ENCODE results near the gene CIDEA.
"Not testable (repeated sequence)": the region's sequence is repeated elsewhere in the genome, so short reads cannot be mapped to it uniquely, and the experiment has no call there.

Gene CIDEA

DNA sequence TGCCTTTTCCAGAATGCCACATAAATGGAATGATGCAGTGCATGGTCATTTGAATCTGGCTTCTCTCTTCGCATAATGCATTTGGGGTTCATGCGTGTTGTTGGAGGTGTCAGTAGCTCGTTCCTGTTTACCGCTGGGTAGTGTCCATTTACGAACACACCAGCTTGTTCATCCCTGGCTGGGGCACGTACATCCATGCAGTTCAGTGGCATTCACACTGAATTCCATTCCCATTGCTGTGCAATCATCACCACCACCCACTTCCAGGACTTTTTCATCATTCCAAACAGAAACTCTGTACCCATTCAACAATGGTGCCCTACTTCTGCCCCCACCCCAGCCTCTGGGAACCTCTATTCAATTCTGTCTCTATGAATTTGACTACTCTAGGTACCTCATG lies 14.7 kb upstream of the CIDEA start:
- no peak for DNase-seq (ENCODE audit: low read depth)

DNA sequence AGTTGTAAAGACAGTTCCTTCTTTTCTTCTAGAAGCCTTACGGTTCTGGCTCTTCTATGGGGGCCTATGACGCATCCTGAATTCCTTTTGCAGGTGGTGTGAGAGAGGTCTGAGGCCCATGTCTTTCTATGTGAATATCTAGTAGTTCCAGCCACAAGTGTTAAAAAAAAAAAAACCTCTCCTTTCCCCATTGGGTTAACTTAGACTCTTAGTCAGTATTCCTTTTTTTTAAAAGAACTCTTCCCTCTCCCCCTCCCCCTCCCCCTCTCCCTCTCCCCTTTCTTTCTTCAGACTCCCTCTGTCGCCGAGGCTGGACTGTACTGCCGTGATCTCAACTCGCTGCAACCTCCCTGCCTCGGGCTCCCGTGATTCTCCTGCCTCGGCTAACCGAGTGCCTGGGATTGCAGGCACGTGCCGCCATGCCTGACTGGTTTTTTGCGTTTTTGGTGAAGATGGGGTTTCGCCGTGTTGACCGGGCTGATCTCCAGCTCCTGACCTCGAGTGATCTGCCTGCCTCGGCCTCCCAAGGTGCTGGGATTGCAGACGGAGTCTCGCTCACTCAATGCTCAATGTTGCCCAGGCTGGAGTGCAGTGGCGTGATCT lies 11.4 kb upstream of the CIDEA start:
- DNase-seq (ENCODE audit: low read depth) = no peak

DNA sequence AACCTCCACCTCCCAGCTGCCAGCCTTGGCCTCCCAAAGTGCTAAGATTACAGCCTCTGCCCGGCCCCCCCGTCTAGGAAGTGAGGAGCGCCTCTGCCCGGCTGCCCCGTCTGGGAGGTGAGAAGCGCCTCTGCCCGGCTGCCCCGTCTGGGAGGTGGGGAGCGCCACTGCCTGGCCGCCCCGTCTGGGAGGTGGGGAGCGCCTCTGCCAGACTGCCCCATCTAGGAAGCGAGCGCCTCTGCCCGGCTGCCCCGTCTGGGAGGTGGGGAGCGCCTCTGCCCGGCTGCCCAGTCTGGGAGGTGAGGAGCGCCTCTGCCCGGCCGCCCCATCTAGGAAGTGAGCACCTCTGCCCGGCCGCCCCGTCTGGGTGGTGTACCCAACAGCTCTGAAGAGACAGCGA lies 10.9 kb upstream of the CIDEA start:
- not testable (repeated sequence) for DNase-seq (ENCODE audit: low read depth)

DNA sequence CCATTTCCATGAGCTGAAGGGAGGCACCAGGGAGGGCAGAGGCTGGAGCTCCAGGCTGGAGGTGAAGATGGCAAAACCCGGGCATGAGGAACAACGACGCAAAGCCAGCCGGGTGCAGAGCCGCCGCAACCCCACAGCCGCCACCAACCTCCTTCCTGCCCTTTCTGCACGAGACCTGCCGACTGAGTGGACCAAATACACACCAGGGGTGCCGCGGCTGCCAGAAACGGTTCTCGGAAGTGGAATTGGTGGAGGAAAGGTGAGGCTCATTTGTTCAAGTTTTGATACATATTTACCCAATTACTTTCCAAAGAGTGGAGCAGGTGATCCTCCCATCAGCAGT lies 8.4 kb upstream of the CIDEA start:
- DNase-seq (ENCODE audit: low read depth) = no peak

DNA sequence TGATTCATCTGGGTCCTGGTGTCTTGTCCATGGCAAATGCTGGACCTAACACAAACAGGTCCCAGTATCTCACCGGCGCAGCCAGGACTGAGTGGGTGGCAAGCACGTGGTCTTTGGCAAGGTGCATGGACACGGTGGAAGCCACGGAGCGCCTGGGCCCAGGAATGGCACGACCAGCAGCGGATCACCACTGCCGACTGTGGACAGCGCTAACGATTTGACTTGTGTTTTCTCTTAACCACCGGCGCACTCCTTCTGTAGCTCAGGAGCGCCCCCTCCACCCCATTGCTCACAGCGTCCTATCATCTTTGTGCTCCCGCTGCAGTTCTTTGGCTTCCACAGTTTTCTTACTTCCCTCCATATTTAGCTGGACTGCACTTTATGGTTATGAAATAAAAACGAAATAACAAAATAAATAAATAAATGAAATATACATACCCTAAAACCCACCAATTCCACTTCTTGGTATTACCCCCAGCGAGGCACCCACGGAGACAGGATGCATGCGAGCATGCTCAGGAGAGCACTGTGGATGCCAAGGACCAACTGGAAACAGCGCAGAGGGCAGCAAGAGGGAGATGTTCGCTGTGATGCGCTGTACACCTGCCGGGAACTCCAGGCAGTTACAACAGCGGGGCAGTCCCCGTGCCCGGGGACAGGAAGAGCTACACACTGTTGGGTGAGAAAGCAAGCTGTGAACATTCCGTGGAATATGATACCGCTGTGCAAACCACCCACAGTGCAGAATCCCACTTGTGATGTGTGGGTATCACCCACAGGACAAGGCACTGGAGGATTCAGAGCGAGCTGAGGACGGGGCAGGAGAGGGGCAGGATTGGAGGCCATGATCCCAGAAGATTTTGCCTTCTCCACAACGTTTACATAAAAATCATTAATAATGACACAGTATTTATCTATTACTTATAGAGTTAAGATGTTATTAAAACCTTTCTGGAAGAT lies 7.0 kb upstream of the CIDEA start:
- no peak for DNase-seq (ENCODE audit: low read depth)

DNA sequence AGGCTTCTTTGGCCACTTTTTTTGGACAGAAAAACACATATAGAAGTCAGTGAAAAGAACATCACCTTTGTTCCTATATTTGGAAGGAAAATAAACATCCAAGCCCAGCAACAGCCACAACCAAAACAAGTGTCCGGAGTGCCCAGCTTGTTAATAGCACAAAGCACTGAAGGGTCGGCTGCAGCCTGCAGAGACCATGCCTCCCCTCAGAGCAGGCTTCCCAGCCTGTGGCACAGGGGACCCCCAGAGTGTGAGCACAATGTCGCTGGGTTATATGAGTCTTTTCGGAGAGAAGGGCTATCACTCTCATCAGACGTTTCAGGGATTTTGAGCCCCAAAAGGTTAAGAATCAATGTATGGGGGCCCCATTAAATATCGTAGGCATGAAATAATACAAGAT lies 6.2 kb upstream of the CIDEA start:
- DNase-seq (ENCODE audit: low read depth) = no peak

DNA sequence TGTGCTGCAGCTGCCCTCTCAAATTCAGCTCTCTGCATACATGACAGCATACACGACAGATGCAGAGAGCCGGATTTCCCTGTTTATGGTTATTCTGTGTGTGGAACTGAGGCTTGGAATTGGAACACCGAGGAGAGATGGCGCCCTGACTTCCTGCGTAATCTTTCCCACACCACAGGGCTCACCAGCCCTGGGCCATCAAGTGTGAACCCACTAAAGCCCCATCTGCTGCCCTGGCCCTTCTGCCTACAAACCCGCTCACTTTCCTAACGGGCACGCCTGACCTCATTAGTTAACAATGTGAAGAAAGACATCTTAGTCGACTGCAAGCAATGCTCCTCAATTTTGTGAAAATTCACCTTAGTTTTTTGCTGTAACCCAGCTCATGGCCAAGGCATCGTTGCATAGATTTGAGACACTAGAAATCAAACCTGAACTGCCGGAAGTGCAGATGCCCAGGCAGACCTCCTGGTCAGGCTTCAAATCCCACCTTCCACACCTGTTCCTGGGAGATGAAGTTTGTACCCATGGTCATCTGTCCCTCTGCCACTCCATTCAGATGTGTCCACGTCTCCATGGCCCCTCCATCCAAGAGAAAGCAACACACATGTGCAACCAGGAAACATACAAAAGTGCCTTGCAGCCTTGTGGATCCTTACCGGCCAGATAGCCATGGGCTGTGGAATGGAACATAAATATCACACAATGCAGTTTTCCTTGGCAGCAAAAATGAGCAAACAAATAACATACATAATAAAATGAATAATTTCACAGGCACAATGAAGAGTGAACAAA lies 5.0 kb upstream of the CIDEA start:
- DNase-seq (ENCODE audit: low read depth) = no peak

DNA sequence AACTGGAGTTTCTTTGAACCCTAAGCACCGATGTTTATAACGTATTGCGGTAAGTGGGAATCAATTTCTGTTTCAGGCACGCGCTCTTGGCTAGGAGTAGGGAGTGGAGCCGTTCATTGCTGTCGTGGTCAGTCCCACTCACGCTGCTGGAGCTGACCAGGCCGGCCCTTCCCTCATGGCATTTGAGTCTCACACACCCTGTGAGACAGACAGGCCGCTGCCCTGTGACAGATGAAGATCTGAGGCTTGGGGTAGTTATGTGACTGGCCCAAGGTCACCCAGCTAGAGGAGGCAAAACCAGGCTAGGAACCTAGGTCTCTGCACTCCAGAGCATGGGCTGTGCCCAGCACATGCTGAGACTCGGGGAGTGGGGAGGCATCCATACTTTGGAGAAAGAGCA lies 2.9 kb upstream of the CIDEA start:
- DNase-seq (ENCODE audit: low read depth) = no peak

DNA sequence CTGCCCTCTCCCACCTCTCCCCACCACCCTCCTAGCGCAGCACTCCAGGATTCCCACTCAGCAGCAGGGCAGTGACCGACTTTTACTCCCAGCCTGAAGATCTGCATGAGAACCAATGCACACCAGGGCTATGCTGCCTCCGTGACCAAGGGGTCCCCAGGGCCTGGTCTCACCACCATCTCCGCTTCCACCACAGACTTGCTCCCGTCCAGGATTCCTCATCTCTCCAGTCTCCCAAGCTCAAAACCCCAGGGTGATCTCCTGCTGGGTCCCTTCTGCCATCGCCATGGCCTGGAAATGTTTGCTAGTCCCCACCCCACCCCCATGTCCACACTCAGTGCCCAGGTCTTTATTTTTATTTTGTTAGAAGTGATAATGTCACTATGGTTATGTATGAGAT lies 2.1 kb upstream of the CIDEA start:
- DNase-seq (ENCODE audit: low read depth) = no peak

DNA sequence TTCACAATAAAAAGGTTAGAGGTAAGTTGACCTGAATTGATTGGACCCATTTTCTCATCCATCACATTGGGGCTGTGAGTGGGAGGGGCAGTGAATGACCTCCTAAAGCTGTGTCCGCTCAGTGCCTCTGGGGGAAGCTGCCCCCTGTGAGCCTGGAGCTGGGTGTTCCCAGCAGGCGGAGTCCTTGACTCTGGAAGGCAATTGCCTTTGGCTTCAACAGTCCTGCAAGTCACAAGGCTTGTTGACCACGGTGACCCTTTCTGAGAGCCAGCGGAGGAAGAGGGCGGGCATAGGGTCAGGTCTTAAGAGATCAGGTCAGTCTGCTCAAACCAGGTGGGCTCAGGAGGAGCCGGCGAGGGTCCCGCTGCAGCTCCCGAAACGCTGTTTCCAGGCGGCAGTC lies 1.1 kb upstream of the CIDEA start:
- DNase-seq (ENCODE audit: low read depth) = no peak

DNA sequence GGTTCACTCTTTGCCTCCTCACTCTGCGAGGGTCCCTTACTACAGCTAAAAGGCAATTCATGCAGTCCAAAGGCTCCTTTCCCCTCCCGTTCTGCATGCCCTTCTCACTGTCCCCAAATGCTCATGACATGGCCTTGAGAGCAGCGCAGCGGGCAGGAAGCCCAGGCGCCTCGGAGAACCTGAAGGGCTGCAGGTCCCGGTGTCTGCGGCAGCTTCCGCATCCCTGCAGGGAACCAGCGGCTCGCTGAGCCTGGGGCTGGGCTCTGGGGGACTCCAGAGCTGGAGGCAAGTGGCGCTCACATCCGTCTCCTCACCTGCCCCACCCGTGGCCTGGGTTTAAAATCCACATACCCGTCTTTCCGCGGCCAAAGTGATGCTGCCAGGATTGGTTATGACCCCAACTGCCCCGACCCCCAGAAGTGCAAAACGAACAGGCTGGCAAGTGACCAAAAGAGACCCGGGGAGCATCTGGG lies 462 bp upstream of the CIDEA start:
- no peak for DNase-seq (ENCODE audit: low read depth)

DNA sequence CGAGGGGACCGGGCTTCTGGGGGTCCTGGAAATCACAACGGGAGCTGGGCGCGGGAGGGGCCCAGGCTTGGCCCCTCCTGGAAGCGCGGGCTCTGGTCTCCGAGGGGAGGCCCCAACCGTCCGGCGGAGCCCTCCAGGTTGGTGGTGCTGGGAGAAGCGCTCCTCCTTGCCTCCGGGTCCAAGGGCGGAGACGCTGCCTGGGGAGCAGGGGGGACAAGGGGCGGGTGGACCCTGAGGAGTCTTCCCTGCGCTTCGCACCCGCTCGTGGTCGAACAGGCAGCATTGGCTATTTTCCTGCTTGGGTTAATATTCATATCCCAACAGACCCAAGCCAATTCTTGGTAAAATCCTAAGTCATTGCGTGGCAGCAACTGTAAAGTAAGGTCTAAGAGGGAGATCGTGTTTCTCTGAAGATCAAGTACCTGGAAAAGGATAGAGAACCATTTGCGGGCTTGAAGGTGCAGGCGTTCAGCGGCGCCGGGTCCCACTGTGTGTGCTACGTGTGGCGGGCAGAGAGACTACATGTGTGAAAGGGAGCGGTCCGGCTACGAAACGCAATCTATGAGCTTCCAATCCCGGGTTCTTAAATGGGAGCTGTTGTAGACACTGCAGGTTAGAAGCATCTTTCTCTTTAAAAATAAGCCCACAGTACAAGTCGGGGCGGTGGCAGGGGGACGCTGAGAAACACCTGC lies 805 bp downstream of the CIDEA start:
- no peak for DNase-seq (ENCODE audit: low read depth)

DNA sequence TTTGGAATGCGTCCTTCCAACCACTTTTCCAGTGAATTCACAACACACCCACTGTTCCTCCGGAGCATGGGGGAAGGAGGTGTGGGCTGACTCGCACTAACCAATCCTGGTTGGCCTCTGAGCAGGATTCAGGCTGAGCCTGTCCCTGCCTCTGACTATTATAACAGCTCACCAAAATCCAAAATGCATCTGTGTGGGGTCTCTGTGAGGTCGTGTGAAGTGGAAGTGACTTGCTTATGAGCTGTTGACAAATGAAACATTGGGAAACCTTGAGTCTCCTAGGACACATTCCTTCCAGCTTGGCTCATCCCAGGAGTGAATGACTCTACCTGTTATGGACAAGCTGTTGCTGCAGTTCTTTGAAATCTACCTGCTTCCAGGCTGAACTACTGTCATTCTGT lies 1.5 kb downstream of the CIDEA start:
- no peak for DNase-seq (ENCODE audit: low read depth)

DNA sequence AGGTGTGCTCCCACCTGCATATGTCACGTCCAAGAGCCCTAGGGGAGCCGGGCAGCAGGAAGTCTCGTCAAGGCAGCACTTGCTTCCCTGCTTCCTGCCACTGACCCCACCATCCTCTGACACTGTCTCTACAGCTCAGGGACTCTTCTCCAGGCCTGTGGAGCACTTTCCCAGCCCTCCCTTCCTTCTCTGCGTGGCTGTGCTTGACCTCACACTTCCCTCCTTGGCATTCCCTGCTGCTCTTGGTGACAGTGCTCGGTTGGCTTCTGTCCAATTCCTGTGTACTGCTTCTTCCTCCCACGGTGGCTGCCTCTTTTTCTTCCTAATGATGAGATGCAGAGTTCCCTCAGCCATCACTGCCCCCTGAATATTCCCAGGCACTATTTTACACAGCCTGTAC lies 2.8 kb downstream of the CIDEA start:
- DNase-seq (ENCODE audit: low read depth) = no peak

DNA sequence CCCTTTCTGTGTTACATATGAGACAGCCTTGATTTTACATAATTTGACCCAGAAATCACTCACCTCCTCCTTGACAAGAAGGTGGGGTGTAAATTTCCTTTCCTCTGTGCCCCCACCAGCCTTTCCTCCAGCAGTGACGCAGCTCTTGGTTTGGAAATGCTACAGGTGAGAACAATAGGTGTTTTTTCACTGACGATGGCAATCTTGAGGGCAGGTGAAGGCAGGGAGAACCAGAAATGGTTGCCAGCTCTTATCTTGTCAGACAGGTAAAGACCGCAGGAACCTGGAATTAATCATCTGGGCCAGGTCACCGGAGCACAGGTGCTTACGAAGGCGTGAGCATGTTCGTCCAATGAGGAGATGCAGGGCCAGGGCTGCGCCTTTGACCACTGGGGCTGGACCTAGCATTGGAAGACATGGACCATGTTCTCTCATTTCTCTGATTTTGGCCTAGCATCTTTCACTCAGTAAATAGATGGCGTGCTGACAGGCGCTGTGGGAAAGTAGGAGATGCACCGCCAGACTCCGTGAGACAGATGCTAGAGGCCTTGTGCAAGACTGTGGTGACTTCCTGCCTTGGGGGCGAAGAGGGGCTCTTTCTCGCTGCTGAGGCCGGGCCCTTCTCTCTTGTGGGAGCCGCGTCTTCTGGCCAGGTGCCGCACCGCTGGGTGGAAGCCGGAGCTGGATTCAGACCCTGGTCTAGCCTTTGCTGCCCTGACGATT lies 4.0 kb downstream of the CIDEA start:
- DNase-seq (ENCODE audit: low read depth) = no peak

DNA sequence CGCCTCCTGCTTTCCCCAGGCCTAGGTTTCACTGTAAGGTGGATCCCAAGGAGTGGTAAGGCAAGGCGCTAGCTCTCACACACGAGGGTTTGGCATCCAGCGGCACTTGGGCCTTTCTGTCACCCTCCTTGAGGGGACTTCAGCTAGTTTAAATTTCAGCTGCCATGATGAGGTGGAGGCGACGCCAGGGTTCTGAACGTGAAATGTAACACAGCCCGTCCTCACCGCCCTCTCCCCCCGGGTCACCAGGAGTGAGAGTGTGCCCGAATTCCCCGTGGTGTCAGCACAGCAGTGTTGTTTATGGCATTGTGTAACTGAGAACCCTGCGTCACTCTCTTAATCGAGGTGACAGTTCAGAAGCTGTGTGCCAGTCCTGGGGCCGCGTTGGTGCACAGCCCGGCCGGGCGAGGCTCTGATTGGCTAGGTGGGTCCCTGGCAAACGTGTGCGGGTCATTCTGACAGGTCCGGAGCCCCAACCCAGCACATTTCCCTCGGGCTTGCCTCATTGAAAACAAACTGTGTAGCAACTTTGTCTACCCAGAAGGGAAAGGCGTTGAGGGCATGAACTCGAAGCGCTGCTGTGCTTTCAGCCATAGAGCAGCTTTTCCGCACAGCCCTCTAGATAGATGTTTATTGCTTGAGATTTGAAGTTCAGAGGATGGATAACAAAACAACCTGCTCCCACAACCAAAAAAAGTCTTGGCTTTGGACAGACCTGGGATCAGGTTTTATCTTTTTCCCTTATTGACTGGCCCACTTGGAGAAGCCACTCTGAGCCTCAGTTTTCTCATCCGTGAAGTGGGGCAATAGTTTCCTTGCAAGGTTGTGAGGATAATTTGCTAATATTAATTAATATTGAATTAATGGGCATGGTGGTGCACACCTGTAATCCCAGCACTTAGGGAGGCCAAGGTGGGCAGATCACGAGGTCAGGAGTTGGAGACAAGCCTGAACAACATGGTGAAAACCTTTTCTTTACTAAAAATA lies 4.9 kb downstream of the CIDEA start:
- DNase-seq (ENCODE audit: low read depth) = no peak

DNA sequence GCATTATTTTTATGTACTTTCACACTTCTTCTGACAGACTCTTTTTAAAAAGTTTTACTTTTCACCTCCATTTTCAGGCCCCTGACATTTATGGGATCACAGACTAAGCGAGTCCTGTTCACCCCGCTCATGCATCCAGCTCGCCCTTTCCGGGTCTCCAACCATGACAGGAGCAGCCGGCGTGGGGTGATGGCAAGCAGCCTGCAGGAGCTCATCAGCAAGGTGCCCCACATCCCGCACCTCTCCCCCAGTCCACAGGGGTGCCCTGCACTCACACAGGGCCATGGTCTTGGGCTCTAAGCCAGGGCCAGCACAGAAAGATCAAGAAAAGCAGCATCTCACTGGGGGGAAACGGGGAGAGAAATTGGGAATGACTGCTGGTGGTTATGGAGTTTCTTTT lies 8.6 kb downstream of the CIDEA start:
- no peak for DNase-seq (ENCODE audit: low read depth)

DNA sequence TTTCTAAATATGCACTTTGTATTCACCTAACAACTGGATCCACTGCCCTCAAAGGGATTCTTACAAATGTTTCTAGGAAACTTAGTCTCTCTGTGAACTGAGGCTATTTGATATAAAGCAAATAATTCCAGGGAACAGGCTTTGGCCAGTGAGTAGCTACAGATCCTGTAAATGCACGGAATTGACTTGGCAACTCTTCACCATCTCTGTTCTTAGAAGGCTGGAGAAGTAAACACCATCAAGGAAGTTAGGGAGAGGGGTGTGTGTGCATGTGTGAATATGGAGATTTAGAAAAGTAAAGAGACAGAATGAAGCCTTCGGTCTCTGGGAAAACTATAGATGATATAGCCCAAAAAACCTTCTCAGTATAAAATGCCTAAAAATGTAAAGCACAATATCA lies 10.7 kb downstream of the CIDEA start:
- no peak for DNase-seq (ENCODE audit: low read depth)

DNA sequence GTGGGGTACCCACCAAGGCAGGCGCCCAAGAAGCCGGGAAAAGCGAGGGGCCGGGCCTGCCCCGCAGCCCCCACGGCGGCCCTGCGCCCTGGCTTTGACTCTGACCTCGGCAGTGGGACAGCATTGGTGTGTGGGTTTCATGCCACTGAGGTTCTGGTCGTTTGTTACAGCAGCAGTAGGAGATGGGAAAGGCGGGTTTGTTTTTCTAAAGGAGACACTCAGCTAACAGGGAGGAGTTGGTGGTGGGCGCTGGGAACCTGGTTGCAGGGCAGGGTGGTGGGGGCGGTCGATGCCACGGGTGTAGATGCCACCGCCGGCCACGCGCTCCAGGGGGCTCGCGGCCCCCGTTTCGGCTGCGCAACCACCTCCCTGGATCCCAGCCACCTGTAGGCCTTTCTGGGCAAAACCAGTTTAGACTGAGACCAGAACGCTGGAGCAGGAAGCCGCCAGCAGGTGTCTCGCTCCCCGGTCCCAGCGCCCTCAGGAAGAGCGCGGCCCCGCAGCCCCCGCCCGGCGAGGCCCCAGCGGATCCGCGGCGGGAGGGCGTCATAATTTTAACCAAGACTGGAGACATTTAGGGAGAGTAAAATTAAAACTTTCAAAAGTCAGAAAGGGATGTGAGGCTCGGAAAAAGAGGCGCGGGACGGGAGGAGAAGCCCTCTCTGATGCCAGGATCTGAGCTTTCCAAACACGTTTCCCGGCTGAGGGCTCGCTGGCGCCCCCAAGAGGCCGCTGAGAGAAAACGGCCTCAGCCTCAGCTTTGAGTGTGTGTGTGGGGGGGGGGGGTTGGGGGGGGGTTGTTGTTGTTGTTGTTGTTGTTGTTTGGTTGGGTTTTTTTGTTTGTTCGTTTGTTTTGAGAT lies 17.4 kb downstream of the CIDEA start:
- DNase-seq (ENCODE audit: low read depth) = no peak
